Stimulated activated memory B cell treated with anti-CD40 and anti-IgM and Interleukin-4, amounts not matched to agents 10 μg/mL and 1 μg/mL and 100 μg/mL, for 72 hours (primary cell): ENCODE results near the gene PRCD.
A peak's percentile ranks its signal among the peaks of the same experiment; 100 is the strongest.
"Not testable (repeated sequence)": the region's sequence is repeated elsewhere in the genome, so short reads cannot be mapped to it uniquely, and the experiment has no call there.

Experiments
- ATAC-seq: fragments of 150-1000 bp; cut with Tn5 transposase; 2 replicates; pipeline ENCODE4 v1.10.0; 2021
- H3K27ac Mint-ChIP-seq: one replicate; pipeline ENCODE4 v1.8.0; 2022; ENCODE audit warnings: mild to moderate bottlenecking, mixed read lengths
- H3K27me3 Mint-ChIP-seq: one replicate; pipeline ENCODE4 v1.8.0; 2022; ENCODE audit warnings: mixed read lengths
- H3K36me3 Mint-ChIP-seq: one replicate; pipeline ENCODE4 v1.8.0; 2022; ENCODE audit warnings: mixed read lengths
- H3K4me1 Mint-ChIP-seq: one replicate; pipeline ENCODE4 v1.8.0; 2022; ENCODE audit warnings: mixed read lengths
- H3K4me3 Mint-ChIP-seq: one replicate; pipeline ENCODE4 v1.8.0; 2022; ENCODE audit warnings: mild to moderate bottlenecking, moderate library complexity, mixed read lengths
- H3K9me3 Mint-ChIP-seq: one replicate; pipeline ENCODE4 v1.8.0; 2022; ENCODE audit warnings: mixed read lengths

PRCD gene

GRCh38 chr17:76561799-76562268 is 22.0 kb downstream of the PRCD start:
- Mint-ChIP-seq H3K9me3 (no peaks in the 10 kb centered on the region), H3K27me3 (no peaks in the 10 kb centered on the region), H3K27ac (peak overlapping the region; percentile 22), H3K4me1 (peaks cover 73% of the 10 kb centered on the region), H3K36me3 (peaks cover 48% of the 10 kb centered on the region), H3K4me3 (peak overlapping the region; percentile 55)
- ATAC-seq, result no peak

- Mint-ChIP-seq H3K36me3 (peaks cover 52% of the 10 kb centered on the region), H3K27me3 (no peaks in the 10 kb centered on the region), H3K4me3 (no peak overlapping the region)
Observed at GRCh38 chr17:76562734-76563148, 22.9 kb downstream of the PRCD start.

GRCh38 chr17:76563359-76563758 is 23.5 kb downstream of the PRCD start:
- not testable (repeated sequence) for H3K4me3 Mint-ChIP-seq, H3K27ac Mint-ChIP-seq, H3K27me3 Mint-ChIP-seq, H3K9me3 Mint-ChIP-seq, ATAC-seq
- peaks cover 73% of the 10 kb centered on the region for H3K4me1 Mint-ChIP-seq
- H3K36me3 Mint-ChIP-seq, result peaks cover 54% of the 10 kb centered on the region

More at GRCh38 chr17:76562734-76563148, 22.9 kb downstream of the PRCD start:
- Mint-ChIP-seq H3K27ac (no peak overlapping the region), H3K9me3 (no peaks in the 10 kb centered on the region), H3K4me1 (peaks cover 73% of the 10 kb centered on the region)
- ATAC-seq, result no peak

- ATAC-seq, H3K9me3 Mint-ChIP-seq, H3K27me3 Mint-ChIP-seq, H3K4me3 Mint-ChIP-seq, H3K27ac Mint-ChIP-seq: not testable (repeated sequence)
- Mint-ChIP-seq H3K4me1 (peaks cover 68% of the 10 kb centered on the region), H3K36me3 (peaks cover 55% of the 10 kb centered on the region)
Observed at GRCh38 chr17:76564991-76565727, 25.3 kb downstream of the PRCD start.

GRCh38 chr17:76565728-76566612 is 26.1 kb downstream of the PRCD start:
- Mint-ChIP-seq H3K27me3 (peaks cover 10% of the 10 kb centered on the region), H3K27ac (no peak overlapping the region), H3K4me3 (no peak overlapping the region), H3K9me3 (no peaks in the 10 kb centered on the region), H3K4me1 (peaks cover 60% of the 10 kb centered on the region), H3K36me3 (peaks cover 50% of the 10 kb centered on the region)
- ATAC-seq, result no peak

- Mint-ChIP-seq H3K27ac (no peak overlapping the region), H3K9me3 (no peaks in the 10 kb centered on the region), H3K4me3 (no peak overlapping the region), H3K36me3 (peaks cover 44% of the 10 kb centered on the region), H3K27me3 (peaks cover 10% of the 10 kb centered on the region), H3K4me1 (peaks cover 54% of the 10 kb centered on the region)
- ATAC-seq, result no peak
Observed at GRCh38 chr17:76566613-76566943, 26.7 kb downstream of the PRCD start.

- Mint-ChIP-seq H3K4me1 (peaks cover 50% of the 10 kb centered on the region), H3K36me3 (peaks cover 39% of the 10 kb centered on the region), H3K9me3 (no peaks in the 10 kb centered on the region), H3K27me3 (peaks cover 10% of the 10 kb centered on the region), H3K27ac (no peak overlapping the region), H3K4me3 (no peak overlapping the region)
- no peak for ATAC-seq
Observed at GRCh38 chr17:76566988-76567431, 27.2 kb downstream of the PRCD start.

- peaks cover 36% of the 10 kb centered on the region for H3K36me3 Mint-ChIP-seq
- ATAC-seq, result peak; percentile 72
- H3K27ac Mint-ChIP-seq, result peak overlapping the region; percentile 20
- no peaks in the 10 kb centered on the region for H3K9me3 Mint-ChIP-seq
- peaks cover 10% of the 10 kb centered on the region for H3K27me3 Mint-ChIP-seq
- peaks cover 51% of the 10 kb centered on the region for H3K4me1 Mint-ChIP-seq
- H3K4me3 Mint-ChIP-seq, result no peak overlapping the region
Observed at GRCh38 chr17:76567634-76568432, 28.0 kb downstream of the PRCD start.

- ATAC-seq, result no peak
- Mint-ChIP-seq H3K4me3 (no peak overlapping the region), H3K36me3 (peaks cover 30% of the 10 kb centered on the region), H3K27ac (peak overlapping the region; percentile 20), H3K4me1 (peaks cover 47% of the 10 kb centered on the region), H3K9me3 (no peaks in the 10 kb centered on the region), H3K27me3 (peaks cover 10% of the 10 kb centered on the region)
Observed at GRCh38 chr17:76568811-76569221, 29.0 kb downstream of the PRCD start.

- no peak for ATAC-seq
- Mint-ChIP-seq H3K9me3 (no peaks in the 10 kb centered on the region), H3K27ac (no peak overlapping the region), H3K4me1 (peaks cover 47% of the 10 kb centered on the region), H3K36me3 (peaks cover 30% of the 10 kb centered on the region), H3K27me3 (peaks cover 10% of the 10 kb centered on the region), H3K4me3 (no peak overlapping the region)
Observed at GRCh38 chr17:76569607-76570279, 29.9 kb downstream of the PRCD start.

GRCh38 chr17:76570457-76570856 is 30.6 kb downstream of the PRCD start:
- H3K9me3 Mint-ChIP-seq, result no peaks in the 10 kb centered on the region
- no peak for ATAC-seq
- peaks cover 10% of the 10 kb centered on the region for H3K27me3 Mint-ChIP-seq
- H3K36me3 Mint-ChIP-seq, result peaks cover 26% of the 10 kb centered on the region
- no peak overlapping the region for H3K27ac Mint-ChIP-seq
- H3K4me1 Mint-ChIP-seq, result peaks cover 43% of the 10 kb centered on the region
- no peak overlapping the region for H3K4me3 Mint-ChIP-seq

- Mint-ChIP-seq H3K9me3 (no peaks in the 10 kb centered on the region), H3K27ac (no peak overlapping the region)
Observed at GRCh38 chr17:76570877-76571471, 31.1 kb downstream of the PRCD start.

GRCh38 chr17:76572201-76572910 is 32.5 kb downstream of the PRCD start:
- Mint-ChIP-seq H3K36me3 (peaks cover 8% of the 10 kb centered on the region), H3K9me3 (no peaks in the 10 kb centered on the region), H3K4me3 (no peak overlapping the region), H3K4me1 (peaks cover 24% of the 10 kb centered on the region), H3K27me3 (peaks cover 10% of the 10 kb centered on the region), H3K27ac (no peak overlapping the region)
- ATAC-seq, result no peak

More at GRCh38 chr17:76570877-76571471, 31.1 kb downstream of the PRCD start:
- no peak overlapping the region for H3K4me3 Mint-ChIP-seq
- H3K36me3 Mint-ChIP-seq, result peaks cover 21% of the 10 kb centered on the region
- H3K27me3 Mint-ChIP-seq, result peaks cover 10% of the 10 kb centered on the region
- ATAC-seq, result no peak
- peaks cover 38% of the 10 kb centered on the region for H3K4me1 Mint-ChIP-seq

GRCh38 chr17:76573096-76573495 is 33.3 kb downstream of the PRCD start:
- Mint-ChIP-seq H3K36me3 (peaks cover 8% of the 10 kb centered on the region), H3K4me1 (peaks cover 17% of the 10 kb centered on the region), H3K27ac (no peak overlapping the region), H3K4me3 (no peak overlapping the region), H3K27me3 (peaks cover 10% of the 10 kb centered on the region), H3K9me3 (no peaks in the 10 kb centered on the region)
- ATAC-seq, result peak; percentile 28
